Cortex of kidney (tissue), 1 donor: ENCODE data around the gene SNAP23.
A peak's percentile ranks its signal among the peaks of the same experiment; 100 is the strongest.
"Not testable (repeated sequence)": the region's sequence is repeated elsewhere in the genome, so short reads cannot be mapped to it uniquely, and the experiment has no call there.

Experiments used
- DNase-seq: peaks from one replicate; lab custom pipeline; 2025; lab: John Stamatoyannopoulos, UW

The SNAP23 gene

DNA sequence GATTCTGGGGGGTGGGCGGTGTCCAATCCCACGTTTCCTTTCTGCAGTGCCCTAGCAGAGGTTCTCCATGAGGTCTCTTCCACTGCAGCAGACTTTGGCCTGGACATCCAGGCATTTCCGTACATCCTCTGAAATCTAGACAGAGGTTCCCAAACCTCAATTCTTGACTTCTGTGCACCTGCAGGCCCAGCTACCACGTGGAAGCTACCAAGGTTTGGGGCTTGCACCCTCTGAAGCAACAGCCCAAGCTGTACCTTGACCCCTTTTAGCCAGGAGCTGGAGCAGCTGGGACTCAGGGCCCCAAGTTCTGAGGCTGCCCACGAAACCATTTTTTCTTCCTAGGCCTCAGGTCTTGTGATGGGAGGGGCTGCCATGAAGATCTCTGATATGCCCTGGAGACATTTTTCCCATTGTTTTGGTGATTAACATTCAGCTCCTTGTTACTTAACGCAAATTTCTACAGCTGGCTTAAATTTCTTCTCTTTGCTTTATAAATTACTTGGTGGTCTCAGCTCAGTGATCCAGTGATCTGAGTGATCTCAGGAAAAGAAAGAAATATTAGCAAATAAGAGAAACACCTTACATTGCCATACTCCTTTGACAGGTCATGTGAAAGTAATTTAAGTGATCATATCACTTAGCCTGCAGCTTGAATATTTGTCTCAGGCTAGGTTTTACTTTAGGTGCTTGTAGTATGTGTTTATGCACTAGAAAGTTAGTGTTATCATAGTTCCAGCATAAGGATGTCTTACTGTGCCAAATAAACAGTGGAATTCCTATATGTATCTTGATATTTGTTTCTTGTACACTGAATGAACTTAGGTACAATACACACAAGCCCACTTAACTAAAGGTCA is 3.0 kb downstream of the SNAP23 start:
- no peak for DNase-seq

GRCh38 chr15:42499858-42500609 is 4.6 kb downstream of the SNAP23 start:
- DNase-seq = no peak

GRCh38 chr15:42502477-42502876 is 7.0 kb downstream of the SNAP23 start:
- DNase-seq = no peak

- no peak for DNase-seq
Observed at GRCh38 chr15:42503825-42504224, 8.4 kb downstream of the SNAP23 start.

GRCh38 chr15:42504631-42505030 is 9.2 kb downstream of the SNAP23 start:
- no peak for DNase-seq

GRCh38 chr15:42507514-42507913 is 12.1 kb downstream of the SNAP23 start:
- DNase-seq = no peak

DNA sequence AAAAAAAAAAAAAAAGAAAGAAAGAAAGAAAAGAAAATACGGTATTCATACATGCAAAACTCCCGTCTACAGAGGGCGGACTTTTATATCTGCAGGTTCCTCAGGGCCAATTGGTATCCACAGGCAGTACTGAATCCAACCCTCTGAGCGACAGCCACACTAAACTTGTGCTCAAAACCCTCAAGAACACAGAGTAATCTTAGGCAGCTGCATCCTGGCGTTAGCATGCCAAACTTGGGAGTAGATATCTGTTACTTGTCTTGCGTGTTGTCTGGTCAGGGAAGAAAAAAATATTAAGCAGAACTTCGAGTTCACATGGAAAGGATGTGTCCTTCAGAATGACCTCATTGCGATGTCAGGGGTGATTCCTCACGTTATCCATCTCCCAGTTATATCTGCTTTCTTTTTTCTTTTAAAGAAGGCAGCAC is 12.8 kb downstream of the SNAP23 start:
- DNase-seq = no peak

DNA sequence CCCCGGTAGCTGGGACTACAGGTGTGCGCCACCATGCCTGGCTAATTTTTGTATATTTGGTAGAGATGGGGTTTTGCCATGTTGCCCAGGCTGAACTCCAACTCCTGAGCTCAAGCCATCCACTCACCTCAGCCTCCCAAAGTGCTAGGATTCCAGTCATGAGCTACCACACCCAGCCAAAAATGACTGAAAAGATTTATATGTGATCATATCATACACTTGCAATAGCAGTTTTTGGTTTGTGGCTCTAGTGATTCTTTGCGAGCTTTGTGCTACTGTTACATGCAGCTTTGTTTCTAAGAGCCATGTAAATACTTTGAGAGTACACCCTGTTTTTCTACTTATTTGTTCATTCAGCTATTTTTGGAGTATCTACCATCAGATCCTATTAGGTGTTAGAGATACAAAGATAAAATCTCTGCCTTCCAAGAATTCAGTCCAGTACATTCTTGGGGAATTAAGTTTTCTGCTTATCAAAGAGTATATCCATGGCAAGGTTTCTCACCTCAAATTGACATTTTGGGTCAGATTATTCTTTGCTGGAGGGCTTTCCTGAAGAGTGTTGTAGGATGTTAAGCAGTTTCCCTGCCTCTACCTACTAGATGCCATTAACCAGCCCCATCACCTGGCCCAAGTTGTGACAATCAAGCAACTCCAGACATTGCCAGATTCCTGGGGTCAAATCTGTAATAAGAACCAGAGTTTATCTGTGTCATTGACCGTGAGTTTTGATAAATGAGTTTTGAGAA is 15.0 kb downstream of the SNAP23 start:
- DNase-seq = no peak

DNA sequence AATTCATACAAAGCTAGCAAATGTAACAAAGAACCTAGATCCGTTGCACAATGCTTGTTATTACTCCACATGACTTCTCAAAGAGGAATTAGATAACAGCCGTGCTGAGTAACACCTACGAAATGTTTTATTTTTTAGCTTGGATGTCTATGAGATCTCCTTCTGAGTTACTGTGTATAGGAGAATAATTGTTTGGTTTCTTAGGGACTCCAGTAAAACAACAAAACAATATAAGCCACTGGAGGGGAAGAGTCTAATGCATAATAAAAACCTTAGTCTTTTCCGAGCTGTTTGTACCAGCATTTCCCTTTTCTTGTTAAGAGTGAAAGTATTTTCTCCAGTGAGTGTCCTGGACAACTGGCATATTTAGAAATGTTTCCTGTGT is 15.6 kb downstream of the SNAP23 start:
- no peak for DNase-seq

- no peak for DNase-seq
Observed at GRCh38 chr15:42523331-42523730, 27.9 kb downstream of the SNAP23 start.

DNA sequence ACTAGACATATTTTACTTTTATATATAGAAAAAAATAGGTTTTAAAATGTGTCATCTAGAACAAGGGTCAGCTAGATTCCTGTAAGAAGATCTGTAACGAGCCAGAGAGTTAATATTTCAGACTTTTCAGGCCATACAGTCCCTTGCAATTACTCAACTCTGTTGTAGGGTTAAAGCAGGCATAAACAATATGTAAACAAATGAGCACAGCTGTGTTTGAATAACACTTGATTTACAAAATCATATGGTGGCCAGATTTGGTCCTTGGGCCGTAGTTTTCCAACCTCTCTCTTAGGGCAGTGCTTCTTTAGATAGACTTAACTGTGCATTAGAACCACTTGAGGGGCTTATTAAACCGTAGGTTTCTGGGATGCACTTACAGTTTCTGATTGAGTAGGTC is 33.5 kb downstream of the SNAP23 start:
- no peak for DNase-seq

DNA sequence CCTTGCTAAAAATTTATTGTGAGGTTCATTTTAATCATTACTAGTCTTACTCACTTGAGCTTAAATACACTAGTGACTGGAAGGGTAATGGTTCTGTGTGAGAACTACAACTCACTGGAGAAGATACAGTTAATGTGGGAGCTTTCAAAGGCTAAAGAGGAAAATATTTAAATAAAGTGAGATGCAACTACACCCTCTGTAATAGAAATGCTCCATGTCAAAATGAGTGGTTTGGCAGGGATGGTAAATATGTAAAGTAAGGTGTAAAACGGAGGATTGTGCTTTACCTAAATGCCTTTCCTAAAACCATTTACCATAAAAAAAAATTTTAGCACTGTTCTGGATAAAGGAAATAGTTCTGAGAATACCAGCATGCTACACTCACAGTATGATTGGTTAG is 37.8 kb downstream of the SNAP23 start:
- no peak for DNase-seq

- no peak for DNase-seq
Observed at GRCh38 chr15:42544853-42545629, 49.6 kb downstream of the SNAP23 start.

GRCh38 chr15:42547918-42548248 is 52.4 kb downstream of the SNAP23 start:
- no peak for DNase-seq

GRCh38 chr15:42548249-42549031 is 53.0 kb downstream of the SNAP23 start, which contains the start of the genes HAUS2 and LRRC57:
Gene HAUS2 (plus strand): TSS chr15:42548838. CDS start chr15:42548873, 35 bp downstream.
Gene LRRC57 (minus strand): TSS chr15:42548793. CDS start chr15:42548434, 359 bp downstream.
- peak; percentile 17 for DNase-seq

DNA sequence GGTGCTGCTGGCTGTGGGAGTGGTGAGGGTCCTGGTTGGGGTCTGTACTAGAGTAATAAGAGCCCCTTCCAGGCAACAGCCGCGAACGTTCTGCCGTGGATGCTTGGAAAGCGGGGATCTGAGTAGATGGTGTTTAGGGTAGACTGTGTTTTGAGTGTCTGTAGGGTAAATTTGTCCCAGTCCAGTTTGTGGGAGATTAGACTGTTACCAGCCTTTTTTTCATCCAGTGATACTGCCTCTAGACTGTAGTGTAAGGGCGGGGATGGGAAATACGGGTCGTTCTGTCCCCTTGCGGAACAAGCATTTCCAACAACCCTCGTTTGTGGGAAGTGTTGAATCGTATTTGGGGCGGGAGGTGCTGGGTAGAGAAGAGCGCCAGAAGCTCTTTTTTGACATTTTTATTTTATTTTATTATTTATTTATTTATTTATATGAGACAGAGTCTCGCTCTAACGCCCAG is 53.6 kb downstream of the SNAP23 start:
- no peak for DNase-seq

DNA sequence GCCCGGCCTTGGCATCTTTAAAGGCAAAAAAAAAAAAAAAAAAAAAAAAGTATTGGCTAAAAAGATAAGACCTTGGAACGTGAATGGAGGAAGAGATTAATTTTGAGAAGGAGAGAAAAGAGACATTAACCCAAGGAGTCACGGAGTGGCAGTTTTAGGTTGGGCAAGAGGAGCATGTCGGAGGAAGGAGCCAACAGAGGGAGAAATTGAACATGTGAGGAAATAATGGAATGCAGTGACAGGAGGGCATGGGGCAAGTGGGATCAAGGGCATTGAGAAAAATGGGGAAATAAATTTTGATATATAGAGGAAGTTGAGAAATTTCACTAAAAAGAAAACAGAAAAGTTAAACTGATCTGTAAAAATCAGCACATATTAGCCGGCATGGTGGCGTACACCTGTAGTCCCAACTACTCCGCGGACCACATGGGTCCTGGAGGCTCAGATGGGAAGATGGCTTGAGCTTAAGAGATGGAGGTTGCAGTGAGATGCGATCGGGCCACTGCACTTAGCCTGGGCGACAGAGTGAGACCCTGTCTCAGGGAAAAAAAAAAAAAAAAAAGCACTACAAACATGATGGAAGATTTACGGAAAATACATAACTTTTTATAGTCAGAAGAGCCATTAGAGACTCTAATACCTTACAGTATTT is 54.4 kb downstream of the SNAP23 start:
- DNase-seq = no peak

DNA sequence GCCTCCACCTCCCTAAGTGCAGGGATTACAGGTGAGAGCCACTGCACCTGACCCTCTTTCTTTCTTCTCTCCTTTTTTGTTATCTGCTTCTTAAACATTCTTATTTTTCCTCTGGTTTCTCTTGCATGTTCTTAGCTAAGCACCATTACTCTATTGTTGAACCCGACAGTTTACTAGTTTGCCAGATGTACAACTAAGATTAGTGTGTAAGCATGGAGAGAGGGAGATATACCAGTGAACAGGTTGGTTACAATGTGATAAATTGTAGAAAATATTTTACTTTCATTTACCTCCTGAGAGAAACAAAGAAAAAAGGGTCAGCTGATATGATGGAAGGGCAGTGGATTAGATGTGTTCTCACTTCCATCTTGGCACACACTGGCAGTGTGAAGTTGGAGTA is 58.1 kb downstream of the SNAP23 start:
- no peak for DNase-seq

GRCh38 chr15:42556550-42557207 is 61.2 kb downstream of the SNAP23 start:
- DNase-seq = not testable (repeated sequence)

DNA sequence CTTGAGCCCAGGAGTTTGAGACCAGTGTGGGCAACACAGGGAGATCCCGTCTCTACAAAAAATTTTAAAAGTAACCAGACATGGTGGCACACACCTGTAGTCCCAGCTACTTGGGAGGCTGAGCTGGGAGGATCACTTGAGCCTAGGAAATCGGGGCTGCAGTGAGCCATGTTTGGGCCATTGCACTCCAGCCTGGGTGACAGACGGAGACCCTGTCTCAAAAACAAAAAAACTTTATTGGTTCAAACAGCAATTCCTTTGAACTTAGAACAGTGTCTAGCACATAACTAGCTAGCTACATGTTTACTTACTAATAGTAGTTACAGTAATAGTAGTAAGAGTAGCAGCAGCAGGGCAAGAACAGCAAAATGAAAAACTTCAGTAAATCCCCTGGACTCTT is 63.3 kb downstream of the SNAP23 start:
- no peak for DNase-seq
